ENCODE measurements around the gene OR10T2.

- TF ChIP-seq SIN3A (IDR thresholded peaks at IDR 0.05; ENCODE audit: borderline replicate concordance, insufficient read depth, low read length) (no peak), POLR2AphosphoS5 (IDR thresholded peaks at IDR 0.05; ENCODE audit: low read depth, low read length) (no peak), REST (IDR thresholded peaks at IDR 0.05; ENCODE audit: insufficient read depth in 1 of 2, low read depth in 2 of 2, low read length in 2 of 2) (no peak)
Observed at GRCh38 chr1:158417586-158417985, 18.3 kb upstream of the OR10T2 start.

Measured in PFSK-1 (cell line).